Breast epithelium (tissue), 3 donors: ENCODE measurements around the gene FAM193A.

ENCODE experiments used
- CTCF ChIP-seq, 3 donors: fragments of 450-650 bp; IDR thresholded peaks; one replicate each; pipeline ENCODE4 v1.5.1; 2016 to 2017; ENCODE audit warnings: antibody characterized with exemption in 3 of 3, mild to moderate bottlenecking in 3 of 3, moderate library complexity in 3 of 3
- POLR2A ChIP-seq: fragments of 450-650 bp; IDR thresholded peaks from one replicate; pipeline ENCODE4 v1.6.1; 2016; ENCODE audit warnings: antibody characterized with exemption, mild to moderate bottlenecking, moderate library complexity
- POLR2AphosphoS5 ChIP-seq, 3 donors: sonication (generic); formaldehyde crosslinking; IDR thresholded peaks; one replicate each; pipeline ENCODE4 v1.6.1; 2017; ENCODE audit warnings: antibody characterized with exemption in 3 of 3

DNA sequence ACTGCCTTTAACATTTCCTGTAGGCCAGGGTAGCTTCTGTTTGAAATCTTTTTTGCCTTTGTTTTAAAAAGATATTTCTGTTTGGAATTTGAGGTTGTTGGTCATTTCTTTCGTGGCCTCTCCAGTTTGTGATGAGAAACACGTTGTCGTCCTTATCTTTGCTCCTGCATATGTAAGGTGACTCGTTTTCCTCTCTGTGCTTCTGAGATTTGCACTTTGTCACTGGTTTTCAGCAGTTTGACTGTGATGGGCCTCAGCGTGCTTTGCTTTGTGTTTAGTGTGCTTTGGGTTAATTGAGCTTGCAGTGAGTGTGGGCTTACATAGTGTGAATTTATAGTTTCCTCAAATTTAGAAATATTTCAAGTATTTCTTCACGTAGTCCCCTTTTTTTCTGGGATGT is 81.5 kb downstream of the FAM193A start:
- TF ChIP-seq CTCF (IDR thresholded peaks at IDR 0.05) (no peak), POLR2AphosphoS5 (IDR thresholded peaks at IDR 0.05) (no peak), POLR2A (no peak)
